CD4-positive, alpha-beta T cell treated with Interleukin-12 subunit alpha and Interleukin-12 subunit beta, for 1 hour (primary cell): Measurements from ENCODE around the gene MRPL3.
A peak's percentile ranks its signal among the peaks of the same experiment; 100 is the strongest.

Experiments
- DNase-seq: peaks from one replicate; pipeline ENCODE4 v3.0.0-alpha.2; 2020

Gene MRPL3

GRCh38 chr3:131502530-131503319 is at the start of gene MRPL3:
MRPL3 (minus strand) TSS chr3:131502971; CDS start chr3:131502821, 150 bp downstream.
- DNase-seq = peak; percentile 87

GRCh38 chr3:131551761-131552160 is 49.0 kb upstream of the MRPL3 start:
- no peak for DNase-seq

GRCh38 chr3:131550562-131551465 is 48.0 kb upstream of the MRPL3 start:
- DNase-seq = no peak

- DNase-seq = no peak
Observed at GRCh38 chr3:131549340-131549739, 46.6 kb upstream of the MRPL3 start.

GRCh38 chr3:131547585-131547984 is 44.8 kb upstream of the MRPL3 start:
- no peak for DNase-seq

GRCh38 chr3:131546441-131546840 is 43.7 kb upstream of the MRPL3 start:
- DNase-seq = no peak

GRCh38 chr3:131544557-131544956 is 41.8 kb upstream of the MRPL3 start:
- DNase-seq = no peak

GRCh38 chr3:131543714-131544113 is 40.9 kb upstream of the MRPL3 start:
- no peak for DNase-seq

- DNase-seq = no peak
Observed at GRCh38 chr3:131541288-131541687, 38.5 kb upstream of the MRPL3 start.

GRCh38 chr3:131540821-131541220 is 38.0 kb upstream of the MRPL3 start:
- DNase-seq = no peak

GRCh38 chr3:131540143-131540542 is 37.4 kb upstream of the MRPL3 start:
- DNase-seq = no peak

GRCh38 chr3:131538968-131539367 is 36.2 kb upstream of the MRPL3 start:
- no peak for DNase-seq

- DNase-seq = no peak
Observed at GRCh38 chr3:131537531-131537930, 34.8 kb upstream of the MRPL3 start.

- no peak for DNase-seq
Observed at GRCh38 chr3:131535596-131535995, 32.8 kb upstream of the MRPL3 start.

GRCh38 chr3:131535131-131535530 is 32.4 kb upstream of the MRPL3 start:
- no peak for DNase-seq

GRCh38 chr3:131532645-131533044 is 29.9 kb upstream of the MRPL3 start:
- DNase-seq = no peak

- DNase-seq = no peak
Observed at GRCh38 chr3:131530843-131531242, 28.1 kb upstream of the MRPL3 start.

- DNase-seq = no peak
Observed at GRCh38 chr3:131530388-131530787, 27.6 kb upstream of the MRPL3 start.

- DNase-seq = no peak
Observed at GRCh38 chr3:131526801-131527347, 24.1 kb upstream of the MRPL3 start.

GRCh38 chr3:131518680-131519079 is 15.9 kb upstream of the MRPL3 start:
- DNase-seq = no peak

- no peak for DNase-seq
Observed at GRCh38 chr3:131505421-131505820, 2.6 kb upstream of the MRPL3 start.

GRCh38 chr3:131503320-131503635 is 507 bp upstream of the MRPL3 start:
- peak; percentile 5 for DNase-seq

GRCh38 chr3:131501949-131502348 is 822 bp downstream of the MRPL3 start:
- no peak for DNase-seq

GRCh38 chr3:131494706-131495105 is 8.1 kb downstream of the MRPL3 start:
- DNase-seq = no peak
